ENCODE results near the gene BTBD8. TPM values are rescaled to one million over a fixed set of nuclear protein-coding genes. Genes with fewer than 3 reads are reported as not detected.

Gene BTBD8
- total and polyA plus RNA-seq, 2 experiments from 2014 or later = 2.9 to 4.1 TPM

DNA sequence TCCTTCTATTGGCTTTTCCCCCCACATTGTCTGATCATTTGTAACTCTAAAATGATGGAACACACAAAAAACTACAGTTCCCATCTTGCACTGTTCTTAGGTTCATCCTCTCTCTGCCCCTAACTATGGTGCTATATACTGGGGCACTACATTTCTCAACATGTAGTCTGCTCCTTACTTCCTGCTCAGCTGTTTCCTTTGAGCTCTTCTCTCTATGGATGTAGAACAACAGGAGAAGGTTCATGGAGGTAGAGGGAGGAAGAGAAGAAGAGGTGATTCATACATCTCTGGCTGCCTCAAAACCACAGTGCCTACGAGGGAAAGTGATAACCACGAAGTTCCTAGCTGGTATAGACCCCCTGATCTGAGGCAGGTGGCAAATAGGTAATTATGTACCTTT lies 130.6 kb downstream of the BTBD8 start (continued):
- TF ChIP-seq, protein P1, sequence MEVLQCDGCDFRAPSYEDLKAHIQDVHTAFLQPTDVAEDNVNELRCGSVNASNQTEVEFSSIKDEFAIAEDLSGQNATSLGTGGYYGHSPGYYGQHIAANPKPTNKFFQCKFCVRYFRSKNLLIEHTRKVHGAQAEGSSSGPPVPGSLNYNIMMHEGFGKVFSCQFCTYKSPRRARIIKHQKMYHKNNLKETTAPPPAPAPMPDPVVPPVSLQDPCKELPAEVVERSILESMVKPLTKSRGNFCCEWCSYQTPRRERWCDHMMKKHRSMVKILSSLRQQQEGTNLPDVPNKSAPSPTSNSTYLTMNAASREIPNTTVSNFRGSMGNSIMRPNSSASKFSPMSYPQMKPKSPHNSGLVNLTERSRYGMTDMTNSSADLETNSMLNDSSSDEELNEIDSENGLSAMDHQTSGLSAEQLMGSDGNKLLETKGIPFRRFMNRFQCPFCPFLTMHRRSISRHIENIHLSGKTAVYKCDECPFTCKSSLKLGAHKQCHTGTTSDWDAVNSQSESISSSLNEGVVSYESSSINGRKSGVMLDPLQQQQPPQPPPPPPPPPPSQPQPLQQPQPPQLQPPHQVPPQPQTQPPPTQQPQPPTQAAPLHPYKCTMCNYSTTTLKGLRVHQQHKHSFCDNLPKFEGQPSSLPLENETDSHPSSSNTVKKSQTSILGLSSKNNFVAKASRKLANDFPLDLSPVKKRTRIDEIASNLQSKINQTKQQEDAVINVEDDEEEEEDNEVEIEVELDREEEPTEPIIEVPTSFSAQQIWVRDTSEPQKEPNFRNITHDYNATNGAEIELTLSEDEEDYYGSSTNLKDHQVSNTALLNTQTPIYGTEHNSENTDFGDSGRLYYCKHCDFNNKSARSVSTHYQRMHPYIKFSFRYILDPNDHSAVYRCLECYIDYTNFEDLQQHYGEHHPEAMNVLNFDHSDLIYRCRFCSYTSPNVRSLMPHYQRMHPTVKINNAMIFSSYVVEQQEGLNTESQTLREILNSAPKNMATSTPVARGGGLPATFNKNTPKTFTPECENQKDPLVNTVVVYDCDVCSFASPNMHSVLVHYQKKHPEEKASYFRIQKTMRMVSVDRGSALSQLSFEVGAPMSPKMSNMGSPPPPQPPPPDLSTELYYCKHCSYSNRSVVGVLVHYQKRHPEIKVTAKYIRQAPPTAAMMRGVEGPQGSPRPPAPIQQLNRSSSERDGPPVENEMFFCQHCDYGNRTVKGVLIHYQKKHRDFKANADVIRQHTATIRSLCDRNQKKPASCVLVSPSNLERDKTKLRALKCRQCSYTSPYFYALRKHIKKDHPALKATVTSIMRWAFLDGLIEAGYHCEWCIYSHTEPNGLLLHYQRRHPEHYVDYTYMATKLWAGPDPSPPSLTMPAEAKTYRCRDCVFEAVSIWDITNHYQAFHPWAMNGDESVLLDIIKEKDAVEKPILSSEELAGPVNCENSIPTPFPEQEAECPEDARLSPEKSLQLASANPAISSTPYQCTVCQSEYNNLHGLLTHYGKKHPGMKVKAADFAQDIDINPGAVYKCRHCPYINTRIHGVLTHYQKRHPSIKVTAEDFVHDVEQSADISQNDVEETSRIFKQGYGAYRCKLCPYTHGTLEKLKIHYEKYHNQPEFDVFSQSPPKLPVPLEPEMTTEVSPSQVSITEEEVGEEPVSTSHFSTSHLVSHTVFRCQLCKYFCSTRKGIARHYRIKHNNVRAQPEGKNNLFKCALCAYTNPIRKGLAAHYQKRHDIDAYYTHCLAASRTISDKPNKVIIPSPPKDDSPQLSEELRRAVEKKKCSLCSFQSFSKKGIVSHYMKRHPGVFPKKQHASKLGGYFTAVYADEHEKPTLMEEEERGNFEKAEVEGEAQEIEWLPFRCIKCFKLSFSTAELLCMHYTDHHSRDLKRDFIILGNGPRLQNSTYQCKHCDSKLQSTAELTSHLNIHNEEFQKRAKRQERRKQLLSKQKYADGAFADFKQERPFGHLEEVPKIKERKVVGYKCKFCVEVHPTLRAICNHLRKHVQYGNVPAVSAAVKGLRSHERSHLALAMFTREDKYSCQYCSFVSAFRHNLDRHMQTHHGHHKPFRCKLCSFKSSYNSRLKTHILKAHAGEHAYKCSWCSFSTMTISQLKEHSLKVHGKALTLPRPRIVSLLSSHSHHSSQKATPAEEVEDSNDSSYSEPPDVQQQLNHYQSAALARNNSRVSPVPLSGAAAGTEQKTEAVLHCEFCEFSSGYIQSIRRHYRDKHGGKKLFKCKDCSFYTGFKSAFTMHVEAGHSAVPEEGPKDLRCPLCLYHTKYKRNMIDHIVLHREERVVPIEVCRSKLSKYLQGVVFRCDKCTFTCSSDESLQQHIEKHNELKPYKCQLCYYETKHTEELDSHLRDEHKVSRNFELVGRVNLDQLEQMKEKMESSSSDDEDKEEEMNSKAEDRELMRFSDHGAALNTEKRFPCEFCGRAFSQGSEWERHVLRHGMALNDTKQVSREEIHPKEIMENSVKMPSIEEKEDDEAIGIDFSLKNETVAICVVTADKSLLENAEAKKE (CRISPR knock-in tag; IDR thresholded peaks at IDR 0.05) = no peak
- TF ChIP-seq ZNF331 (CRISPR knock-in tag; IDR thresholded peaks at IDR 0.05; ENCODE audit: low read depth) = no peak
- TF ChIP-seq ZNF114 (CRISPR knock-in tag; IDR thresholded peaks at IDR 0.05) = no peak

DNA sequence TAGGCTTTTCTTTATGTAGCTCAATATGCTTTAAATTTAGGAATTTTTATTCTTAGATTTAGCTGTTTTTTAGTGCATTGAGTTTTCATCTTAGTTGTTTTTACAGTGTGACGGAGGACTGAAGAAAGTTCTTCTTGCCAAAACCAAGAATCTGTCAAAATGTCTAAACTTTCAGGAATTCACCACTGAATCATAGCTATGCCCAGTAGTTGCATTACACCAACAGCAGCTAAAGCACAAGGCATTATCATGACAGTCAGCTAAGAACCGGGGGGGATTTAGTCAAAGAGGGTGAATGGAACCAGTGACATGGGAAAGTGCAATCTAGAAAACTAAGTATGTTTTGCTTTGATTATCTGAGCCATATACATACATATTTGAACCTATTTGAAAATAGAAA lies 131.0 kb downstream of the BTBD8 start:
- H3K4me2 ChIP-seq = no peak overlapping the region
- Mint-ChIP-seq H3K36me3 (ENCODE audit: low read depth) (no peaks in the 10 kb centered on the region), H3K9me3 (peaks cover 2% of the 10 kb centered on the region; the same call in 1 of the 3 replicates), H3K4me1 (no peaks in the 10 kb centered on the region), H3K4me3 (no peak overlapping the region), H3K27ac (no peak overlapping the region), H3K27me3 (ENCODE audit: insufficient read depth, low read depth, poor library complexity) (peaks cover 3% of the 10 kb centered on the region)
- H3K4me3 ChIP-seq = no peak overlapping the region
- H3K27ac ChIP-seq (ENCODE audit: low read depth) = no peak overlapping the region
- no peaks in the 10 kb centered on the region for H3K27me3 ChIP-seq (ENCODE audit: insufficient read depth)
- no peaks in the 10 kb centered on the region for H3K79me2 ChIP-seq (replicated peaks; ENCODE audit: insufficient read depth)
- DNase-seq (ENCODE audit: low spot score) (no peak), ATAC-seq (no peak)
- 0 out of 2 replicates have a peak, but pooled peaks cover 6% of the 10 kb centered on the region for H3K9me2 ChIP-seq (ENCODE audit: insufficient read depth)
- H3K4me1 ChIP-seq (ENCODE audit: insufficient read depth) = no peaks in the 10 kb centered on the region
- H3F3A ChIP-seq (replicated peaks; ENCODE audit: low read depth) = no peaks in the 10 kb centered on the region
- H4K20me1 ChIP-seq (replicated peaks; ENCODE audit: insufficient read depth) = no peaks in the 10 kb centered on the region
- H3K36me3 ChIP-seq (ENCODE audit: insufficient read depth) = no peaks in the 10 kb centered on the region
- H2AFZ ChIP-seq = no peak overlapping the region
- no peak for TF ChIP-seq CREB1 (CRISPR knock-in tag; IDR thresholded peaks at IDR 0.05; ENCODE audit: low read depth)
- TF ChIP-seq, protein P1 (CRISPR knock-in tag; IDR thresholded peaks at IDR 0.05) = no peak
- TF ChIP-seq, protein P2, sequence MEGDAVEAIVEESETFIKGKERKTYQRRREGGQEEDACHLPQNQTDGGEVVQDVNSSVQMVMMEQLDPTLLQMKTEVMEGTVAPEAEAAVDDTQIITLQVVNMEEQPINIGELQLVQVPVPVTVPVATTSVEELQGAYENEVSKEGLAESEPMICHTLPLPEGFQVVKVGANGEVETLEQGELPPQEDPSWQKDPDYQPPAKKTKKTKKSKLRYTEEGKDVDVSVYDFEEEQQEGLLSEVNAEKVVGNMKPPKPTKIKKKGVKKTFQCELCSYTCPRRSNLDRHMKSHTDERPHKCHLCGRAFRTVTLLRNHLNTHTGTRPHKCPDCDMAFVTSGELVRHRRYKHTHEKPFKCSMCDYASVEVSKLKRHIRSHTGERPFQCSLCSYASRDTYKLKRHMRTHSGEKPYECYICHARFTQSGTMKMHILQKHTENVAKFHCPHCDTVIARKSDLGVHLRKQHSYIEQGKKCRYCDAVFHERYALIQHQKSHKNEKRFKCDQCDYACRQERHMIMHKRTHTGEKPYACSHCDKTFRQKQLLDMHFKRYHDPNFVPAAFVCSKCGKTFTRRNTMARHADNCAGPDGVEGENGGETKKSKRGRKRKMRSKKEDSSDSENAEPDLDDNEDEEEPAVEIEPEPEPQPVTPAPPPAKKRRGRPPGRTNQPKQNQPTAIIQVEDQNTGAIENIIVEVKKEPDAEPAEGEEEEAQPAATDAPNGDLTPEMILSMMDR (conservative IDR thresholded peaks at IDR 0.05; ENCODE audit: low read depth in 2 of 2) = no peak
- TF ChIP-seq JUNB (IDR thresholded peaks at IDR 0.05; ENCODE audit: unreplicated experiment) = no peak
